ENCODE results near the gene DDO. TPM values are rescaled to one million over a fixed set of nuclear protein-coding genes. Genes with fewer than 3 reads are reported as not detected.

DDO gene
- total RNA-seq, 2 donors from 2014 or later, result 2.0 to 2.3 TPM

- H3K36me3 ChIP-seq, result no peaks in the 10 kb centered on the region
- H3K27me3 ChIP-seq, result peaks cover 8% of the 10 kb centered on the region
- intact Hi-C loops (cut with DNase I), result no loop called here
- H3K4me3 ChIP-seq, result peak within 1 kb of the TSS; percentile 45
- TF ChIP-seq CTCF (IDR thresholded peaks at IDR 0.05), result no peak
- no peaks in the 10 kb centered on the region for H3K9me3 ChIP-seq
- DNase-seq, result no peak
- peak within 1 kb of the TSS; percentile 26 to 60 for H3K9ac ChIP-seq (ENCODE audit: low read depth in 2 of 2, low read length in 2 of 2)
- peak within 1 kb of the TSS; percentile 10 for H3K27ac ChIP-seq
- no peaks in the 10 kb centered on the region for H3K4me1 ChIP-seq
Observed at GRCh38 chr6:110357664-110358552, 57.5 kb downstream of the DDO start, which contains the start of gene METTL24. METTL24 (minus strand) TSS chr6:110358349; CDS start chr6:110358272, 77 bp downstream.

GRCh38 chr6:110357298-110357663 lies 58.1 kb downstream of the DDO start:
- peaks cover 8% of the 10 kb centered on the region for H3K27me3 ChIP-seq
- no peak for DNase-seq
- peak overlapping the region; percentile 21 to 60 for H3K9ac ChIP-seq (ENCODE audit: low read depth in 2 of 2, low read length in 2 of 2)
- no peaks in the 10 kb centered on the region for H3K4me1 ChIP-seq
- H3K4me3 ChIP-seq, result peak overlapping the region; percentile 45
- no peaks in the 10 kb centered on the region for H3K36me3 ChIP-seq
- H3K27ac ChIP-seq, result peak overlapping the region; percentile 10
- intact Hi-C loops (cut with DNase I), result no loop called here
- no peaks in the 10 kb centered on the region for H3K9me3 ChIP-seq
- TF ChIP-seq CTCF (IDR thresholded peaks at IDR 0.05), result no peak

GRCh38 chr6:110356778-110357177 lies 58.6 kb downstream of the DDO start:
- no peak for DNase-seq
- peak overlapping the region; percentile 10 for H3K27ac ChIP-seq
- H3K9ac ChIP-seq (ENCODE audit: low read depth in 2 of 2, low read length in 2 of 2), result no peak overlapping the region
- intact Hi-C loops (cut with DNase I), result no loop called here
- H3K9me3 ChIP-seq, result no peaks in the 10 kb centered on the region
- peaks cover 8% of the 10 kb centered on the region for H3K27me3 ChIP-seq
- no peaks in the 10 kb centered on the region for H3K4me1 ChIP-seq
- TF ChIP-seq CTCF (IDR thresholded peaks at IDR 0.05), result no peak
- H3K36me3 ChIP-seq, result no peaks in the 10 kb centered on the region
- no peak overlapping the region for H3K4me3 ChIP-seq

DNA sequence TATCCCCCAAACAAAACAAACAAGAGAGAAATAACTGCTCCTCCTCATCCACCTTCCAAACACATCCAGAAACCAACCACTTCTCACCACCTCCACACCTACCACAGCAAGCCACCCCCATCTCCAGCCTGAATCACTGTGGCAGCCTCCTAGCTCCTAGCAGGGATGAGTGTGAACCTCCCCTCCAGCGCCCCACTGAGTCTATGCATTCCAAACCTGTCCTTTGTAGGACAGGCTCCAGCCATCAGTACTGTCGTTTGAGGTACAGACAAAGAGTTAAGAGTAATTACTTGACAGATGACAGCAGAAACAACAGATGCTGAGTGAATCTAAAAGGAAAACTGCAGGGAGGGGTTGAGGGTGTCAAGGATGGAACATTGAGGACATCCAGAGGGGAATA lies 59.6 kb downstream of the DDO start:
- no peak for DNase-seq
- peaks cover 8% of the 10 kb centered on the region for H3K27me3 ChIP-seq
- no peaks in the 10 kb centered on the region for H3K36me3 ChIP-seq
- no peaks in the 10 kb centered on the region for H3K9me3 ChIP-seq
- no peak overlapping the region for H3K9ac ChIP-seq (ENCODE audit: low read depth in 2 of 2, low read length in 2 of 2)
- intact Hi-C loops (cut with DNase I), result no loop called here
- no peak overlapping the region for H3K4me3 ChIP-seq
- no peak overlapping the region for H3K27ac ChIP-seq
- no peak for TF ChIP-seq CTCF (IDR thresholded peaks at IDR 0.05)
- no peaks in the 10 kb centered on the region for H3K4me1 ChIP-seq

GRCh38 chr6:110355022-110355421 lies 60.4 kb downstream of the DDO start:
- no peaks in the 10 kb centered on the region for H3K4me1 ChIP-seq
- peaks cover 8% of the 10 kb centered on the region for H3K27me3 ChIP-seq
- intact Hi-C loops (cut with DNase I), result no loop called here
- no peaks in the 10 kb centered on the region for H3K9me3 ChIP-seq
- no peak overlapping the region for H3K4me3 ChIP-seq
- no peaks in the 10 kb centered on the region for H3K36me3 ChIP-seq
- H3K9ac ChIP-seq (ENCODE audit: low read depth in 2 of 2, low read length in 2 of 2), result no peak overlapping the region
- DNase-seq, result no peak
- no peak overlapping the region for H3K27ac ChIP-seq
- no peak for TF ChIP-seq CTCF (IDR thresholded peaks at IDR 0.05)
